SK-MEL-5 (cell line): ENCODE measurements around the gene ELOVL3. TPM values are rescaled to one million over a fixed set of nuclear protein-coding genes. Genes with fewer than 3 reads are reported as not detected.
A peak's percentile ranks its signal among the peaks of the same experiment; 100 is the strongest.

Source experiments
- DNase-seq: peaks from one replicate; pipeline ENCODE4 v3.0.0-alpha.2; 2016; ENCODE audit warnings: low read depth, low spot score
- in situ Hi-C: cut with HindIII; loops from 2 replicates; pipeline ENCODE4 v1.10.0; 2016; ENCODE audit warnings: low sequenced_read_pairs, high pct_unique_total_duplicates, low pct_unique_long_range_greater_than_20kb
- total RNA-seq: library from RNA; depleted of rRNA; stranded (reverse); fragments of >200 nt; shearing (Covaris generic); gene quantifications from 2 replicates; pipeline ENCODE4 v1.2.3, GENCODE V29; 2014

ELOVL3 gene
- total RNA-seq, 1 experiment from 2014 or later = 0.58 TPM

- in situ Hi-C loops = no loop called here
- no peak for DNase-seq
Observed at GRCh38 chr10:102219370-102219769, 6.7 kb upstream of the ELOVL3 start.

DNA sequence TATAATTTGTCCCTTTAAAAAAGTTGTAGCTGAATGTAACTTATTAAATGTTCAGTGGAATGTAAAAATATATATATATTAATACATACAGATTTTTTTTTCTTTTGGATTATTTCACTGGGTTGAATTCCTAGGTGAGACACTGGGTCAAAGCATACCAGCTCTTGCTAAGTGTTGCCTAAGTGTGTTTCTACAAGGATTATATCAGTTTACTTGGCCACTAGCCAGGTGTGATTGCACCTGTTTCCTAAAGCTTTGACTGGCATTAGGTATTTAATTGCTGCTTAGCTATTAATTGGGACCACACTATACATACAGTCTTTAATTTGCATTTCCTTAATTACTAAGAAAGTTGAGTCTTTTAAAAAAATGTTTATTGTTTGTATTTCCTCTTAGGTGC lies 5.5 kb upstream of the ELOVL3 start:
- in situ Hi-C loops = no loop called here
- DNase-seq = no peak

- in situ Hi-C loops = no loop called here
- DNase-seq = no peak
Observed at GRCh38 chr10:102222797-102223196, 3.3 kb upstream of the ELOVL3 start.

- in situ Hi-C loops = no loop called here
- no peak for DNase-seq
Observed at GRCh38 chr10:102226542-102226870, 407 bp downstream of the ELOVL3 start.

DNA sequence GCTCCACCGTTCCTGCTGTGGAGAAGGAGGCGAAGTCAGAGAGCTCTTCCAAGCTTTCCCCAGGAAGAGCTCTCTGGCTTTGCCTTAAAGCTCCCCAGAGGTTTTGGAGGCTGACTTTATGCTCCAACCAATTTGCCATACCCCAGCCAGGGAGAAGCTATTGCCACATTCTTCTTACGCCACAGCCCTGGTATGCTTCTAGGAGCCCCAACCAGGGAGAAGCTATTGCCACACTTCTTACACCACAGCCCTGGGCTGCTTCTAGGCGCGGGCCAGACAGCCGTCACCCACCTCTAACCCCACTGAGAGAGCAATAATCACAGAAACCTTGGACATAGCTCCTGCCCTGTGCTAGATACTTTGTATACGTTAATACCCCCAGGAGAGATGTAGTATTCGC lies 951 bp downstream of the ELOVL3 start:
- in situ Hi-C loops = no loop called here

DNA sequence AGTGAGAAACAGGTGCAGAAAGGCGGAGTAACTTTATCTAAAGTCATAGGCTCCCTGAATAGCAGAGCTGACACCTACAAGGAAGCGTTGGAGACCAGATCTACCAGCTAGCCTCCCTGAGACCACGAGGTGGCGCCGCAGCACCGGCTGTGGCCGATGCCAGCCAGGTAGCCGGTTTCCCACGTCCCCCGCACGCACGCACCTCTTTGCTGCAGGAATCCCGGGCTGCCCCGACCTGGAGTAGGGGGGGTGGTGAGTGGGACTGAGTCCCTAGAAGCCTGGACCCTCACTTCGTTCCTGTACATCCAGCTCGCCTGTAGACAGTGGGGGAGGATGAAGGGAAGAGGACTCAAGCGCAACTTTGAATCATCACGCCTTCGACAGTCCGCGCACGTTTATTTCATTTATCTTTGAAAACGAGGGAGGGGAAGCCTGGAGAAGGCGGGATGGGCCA lies 3.7 kb downstream of the ELOVL3 start:
- in situ Hi-C loops = no loop called here
- peak; percentile 69 for DNase-seq

More for the DNA sequence above, 951 bp downstream of the ELOVL3 start:
- DNase-seq = no peak

GRCh38 chr10:102230264-102230860 lies 4.3 kb downstream of the ELOVL3 start:
- DNase-seq = no peak
- in situ Hi-C loops = no loop called here

- in situ Hi-C loops = no loop called here
- DNase-seq = no peak
Observed at GRCh38 chr10:102230861-102231356, 4.8 kb downstream of the ELOVL3 start.

- in situ Hi-C loops = no loop called here
- DNase-seq = peak; percentile 56
Observed at GRCh38 chr10:102231357-102232318, 5.5 kb downstream of the ELOVL3 start.

DNA sequence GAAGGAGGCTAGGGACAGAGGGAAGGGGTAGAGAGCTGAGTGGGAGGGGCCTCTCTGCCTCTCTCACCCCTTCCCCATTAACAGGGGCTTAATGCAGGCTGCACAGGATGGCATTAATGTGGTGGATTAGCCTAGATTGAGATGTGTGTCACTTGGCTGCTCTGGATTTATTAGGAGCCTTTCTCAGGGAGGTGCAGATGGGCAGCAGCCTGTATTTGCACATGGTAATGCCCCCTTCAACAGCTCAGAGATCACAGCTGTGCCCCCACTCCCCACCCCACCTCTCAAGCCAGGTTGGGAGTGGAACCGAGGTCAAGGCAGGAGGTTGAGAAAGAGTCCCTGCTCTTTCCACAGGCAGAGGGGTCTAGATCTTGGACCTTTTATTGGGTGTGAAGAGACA lies 7.9 kb downstream of the ELOVL3 start:
- DNase-seq = no peak
- in situ Hi-C loops = no loop called here

DNA sequence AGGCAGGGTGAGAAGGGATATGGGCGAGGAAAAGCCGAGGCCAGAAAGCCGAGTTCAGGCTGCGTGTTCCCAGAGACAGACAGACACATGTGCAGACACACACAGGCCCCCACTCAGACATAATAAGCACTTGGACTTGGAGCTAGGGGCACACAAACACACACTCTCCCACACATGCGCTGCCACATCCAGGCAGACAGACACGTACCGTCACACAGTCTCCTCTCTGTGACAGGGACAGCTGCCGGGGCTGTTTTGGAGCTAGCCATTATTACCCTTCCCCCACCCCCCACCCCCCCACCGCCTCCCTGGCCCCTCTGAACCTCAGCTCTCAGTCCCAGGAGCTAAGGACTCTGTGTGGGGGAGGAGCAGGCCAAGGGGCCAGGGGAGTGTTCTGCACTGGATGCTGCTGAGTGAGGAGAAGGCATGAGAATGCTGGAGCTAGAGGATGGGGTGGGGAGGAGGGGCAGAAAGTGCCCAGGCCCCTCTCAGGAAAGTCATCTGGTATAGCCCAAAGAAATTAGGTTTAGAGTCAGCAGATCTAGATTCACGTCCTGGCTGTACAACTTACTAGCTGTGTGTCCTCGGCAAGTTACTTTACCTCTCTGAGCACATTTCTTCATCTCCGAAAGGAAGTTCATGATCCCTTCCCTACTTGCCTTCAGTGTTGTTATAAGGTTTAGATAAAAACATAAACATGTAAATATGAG lies 8.9 kb downstream of the ELOVL3 start:
- in situ Hi-C loops = no loop called here
- DNase-seq = no peak

DNA sequence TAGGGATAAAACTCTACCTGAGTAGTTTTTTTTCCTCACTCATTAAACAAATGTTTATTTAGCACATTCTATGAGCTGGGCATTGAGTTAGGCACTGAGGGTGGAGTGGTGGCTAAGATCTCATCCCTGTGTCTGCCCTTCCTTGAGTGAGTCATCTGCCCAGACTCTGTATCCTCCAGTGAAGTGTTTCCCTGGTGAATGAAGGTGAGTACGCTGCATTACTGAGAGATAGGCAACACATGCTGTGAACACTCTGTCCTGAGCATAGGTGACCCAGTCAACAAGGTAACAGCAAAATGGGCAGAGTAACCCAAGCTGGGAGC lies 9.5 kb downstream of the ELOVL3 start:
- in situ Hi-C loops = no loop called here
- DNase-seq = no peak

GRCh38 chr10:102236006-102236405 lies 9.9 kb downstream of the ELOVL3 start:
- in situ Hi-C loops = no loop called here
- no peak for DNase-seq

DNA sequence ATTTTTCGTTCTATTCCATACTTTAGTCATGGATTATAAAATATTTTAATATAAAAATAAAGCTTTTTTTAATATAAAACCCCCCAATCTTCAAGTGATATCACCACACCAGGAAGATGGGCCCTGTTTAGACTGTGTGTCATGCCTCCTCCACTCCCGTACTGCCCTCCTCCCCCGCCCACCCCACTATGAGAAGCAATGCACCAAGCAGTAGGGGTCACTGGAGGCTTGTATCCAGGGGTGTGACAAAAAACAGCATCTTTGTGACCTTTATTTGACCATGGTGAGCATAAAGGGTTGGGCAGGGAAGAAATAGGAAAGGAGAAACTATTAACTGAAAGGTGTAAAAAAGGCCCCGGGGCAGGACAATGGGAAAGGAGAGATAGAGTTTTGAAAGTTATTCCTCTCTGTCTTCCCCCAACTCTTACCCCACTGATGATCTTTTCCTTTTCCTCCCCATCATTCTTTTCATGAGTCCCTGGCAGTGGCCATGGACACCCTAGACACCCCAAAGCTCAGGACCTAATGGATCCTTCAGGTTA lies 11.7 kb downstream of the ELOVL3 start:
- in situ Hi-C loops = no loop called here
- no peak for DNase-seq

DNA sequence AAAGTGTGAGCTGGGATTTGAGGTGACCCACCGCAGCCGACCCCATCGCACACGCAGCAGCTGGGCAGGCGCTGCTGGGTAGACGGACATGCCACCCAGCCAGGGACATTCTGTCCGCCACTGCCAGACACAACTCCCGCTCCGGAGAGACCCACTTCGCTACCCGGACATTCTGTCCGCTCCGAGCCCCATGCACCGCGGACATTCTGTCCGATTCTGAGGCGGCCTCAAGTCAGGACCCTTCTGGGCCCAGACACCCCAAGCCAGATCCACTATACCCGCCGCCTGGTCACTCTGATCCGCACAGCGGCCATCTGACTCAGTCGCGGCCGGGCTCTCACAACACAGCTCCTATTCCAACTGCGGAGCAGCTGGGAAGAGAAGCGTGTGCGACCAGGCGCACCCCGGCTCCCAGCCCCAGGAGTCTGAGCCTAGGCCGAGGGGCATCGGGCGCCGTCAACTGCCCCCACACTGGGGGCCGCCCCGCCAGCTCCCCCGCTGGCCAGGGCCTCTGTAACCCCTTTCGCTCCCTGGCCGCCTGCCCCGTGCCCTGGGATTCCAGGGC lies 14.4 kb downstream of the ELOVL3 start:
- in situ Hi-C loops = no loop called here
- DNase-seq = no peak

DNA sequence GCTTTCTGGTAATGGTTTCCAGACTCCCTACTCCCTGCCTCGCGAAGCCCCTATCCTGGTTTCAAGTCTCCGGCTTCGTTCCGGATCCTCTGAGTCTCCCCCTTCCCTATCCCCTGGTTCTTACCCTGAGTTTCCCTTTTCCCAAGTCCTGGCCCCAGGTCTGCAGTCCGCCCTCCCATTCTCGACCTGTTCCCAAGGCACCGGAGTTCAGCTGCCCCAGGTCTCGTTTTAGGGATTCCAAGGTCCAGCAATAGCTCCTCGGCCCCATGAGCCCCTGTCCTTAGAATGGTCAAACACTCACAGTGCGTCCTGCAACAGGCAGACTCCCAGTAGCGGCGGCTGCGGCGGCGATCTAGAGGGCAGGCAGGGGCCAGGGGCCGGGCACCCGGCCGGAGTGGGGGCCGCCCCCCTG lies 14.9 kb downstream of the ELOVL3 start:
- no peak for DNase-seq
- in situ Hi-C loops = no loop called here

- in situ Hi-C loops = no loop called here
Observed at GRCh38 chr10:102241444-102242117, 15.5 kb downstream of the ELOVL3 start, which contains the start of gene PITX3. Gene PITX3, minus strand, starts transcription at chr10:102241512. Its CDS starts 9,432 bp downstream, at chr10:102232080.

More at GRCh38 chr10:102241444-102242117, 15.5 kb downstream of the ELOVL3 start, which contains the start of gene PITX3:
- peak; percentile 80 for DNase-seq
